H9 (cell line): ENCODE measurements around the gene KRT86. TPM values are rescaled to one million over a fixed set of nuclear protein-coding genes. Genes with fewer than 3 reads are reported as not detected.

Source experiments
- DNase-seq: peaks from one replicate; pipeline ENCODE4 v3.0.0-alpha.2; 2017
- H2AFZ ChIP-seq: one replicate; pipeline ENCODE4 v1.6.1; 2013; ENCODE audit warnings: mild to moderate bottlenecking, low read length, control low read depth, moderate library complexity
- H2AK5ac ChIP-seq: 2 replicates; pipeline ENCODE4 v1.6.1; 2013; ENCODE audit warnings: low read length, control low read depth, mixed read lengths; ENCODE audit not compliant: insufficient read length
- H2BK120ac ChIP-seq: one replicate; pipeline ENCODE4 v1.6.1; 2013; ENCODE audit warnings: low read depth, mild to moderate bottlenecking, low read length, control low read depth, inconsistent platforms; ENCODE audit not compliant: poor library complexity, severe bottlenecking
- H2BK12ac ChIP-seq: 2 replicates; pipeline ENCODE4 v1.6.1; 2013; ENCODE audit warnings: low read length, control low read depth, mixed read lengths, low read depth; ENCODE audit not compliant: insufficient read length
- H2BK15ac ChIP-seq: 2 replicates; pipeline ENCODE4 v1.6.1; 2013; ENCODE audit warnings: low read depth, low read length, control low read depth
- H2BK20ac ChIP-seq: one replicate; pipeline ENCODE4 v1.6.1; 2013; ENCODE audit warnings: low read depth, mild to moderate bottlenecking, low read length, control low read depth, inconsistent platforms; ENCODE audit not compliant: poor library complexity, severe bottlenecking
- H2BK5ac ChIP-seq: 2 replicates; pipeline ENCODE4 v1.6.1; 2013; ENCODE audit warnings: low read length, control low read depth, mixed read lengths; ENCODE audit not compliant: insufficient read length
- H3K14ac ChIP-seq: 2 replicates; pipeline ENCODE4 v1.6.1; 2013; ENCODE audit warnings: low read length, control low read depth; ENCODE audit not compliant: insufficient read depth
- H3K18ac ChIP-seq: 2 replicates; pipeline ENCODE4 v1.6.1; 2013; ENCODE audit warnings: low read depth, mild to moderate bottlenecking, mixed read lengths, low read length, control low read depth; ENCODE audit not compliant: insufficient read length
- H3K23ac ChIP-seq: 2 replicates; pipeline ENCODE4 v1.6.1; 2013; ENCODE audit warnings: low read length, control low read depth, mixed read lengths, low read depth; ENCODE audit not compliant: insufficient read length
- H3K23me2 ChIP-seq: 2 replicates; pipeline ENCODE4 v1.6.1; 2013; ENCODE audit warnings: low read depth, mild to moderate bottlenecking, mixed read lengths, low read length, control low read depth; ENCODE audit not compliant: insufficient read length, poor library complexity, severe bottlenecking
- H3K27ac ChIP-seq: 2 replicates; pipeline ENCODE4 v1.5.1; 2013; ENCODE audit warnings: low read length, control low read depth, mixed read lengths, low read depth; ENCODE audit not compliant: insufficient read length
- H3K27me3 ChIP-seq: 2 replicates; pipeline ENCODE4 v1.6.1; 2013; ENCODE audit warnings: low read length, control low read depth, inconsistent platforms; ENCODE audit not compliant: insufficient read depth
- H3K4ac ChIP-seq: 2 replicates; pipeline ENCODE4 v1.6.1; 2013; ENCODE audit warnings: low read depth, mild to moderate bottlenecking, control low read depth, inconsistent platforms, low read length, moderate library complexity
- H3K4me1 ChIP-seq: 2 replicates; pipeline ENCODE4 v1.6.1; 2013; ENCODE audit warnings: low read length, control low read depth, inconsistent platforms; ENCODE audit not compliant: insufficient read depth
- H3K4me2 ChIP-seq: 2 replicates; pipeline ENCODE4 v1.6.1; 2013; ENCODE audit warnings: low read length, control low read depth, mixed read lengths; ENCODE audit not compliant: insufficient read length, insufficient read depth
- H3K56ac ChIP-seq: 2 replicates; pipeline ENCODE4 v1.6.1; 2013; ENCODE audit warnings: low read depth, mild to moderate bottlenecking, mixed read lengths, low read length, control low read depth; ENCODE audit not compliant: insufficient read length
- H3K79me1 ChIP-seq: 2 replicates; pipeline ENCODE4 v1.6.1; 2013; ENCODE audit warnings: low read depth, mild to moderate bottlenecking, moderate library complexity, low read length, control low read depth, inconsistent platforms; ENCODE audit not compliant: insufficient read depth, poor library complexity, severe bottlenecking
- H3K79me2 ChIP-seq: 2 replicates; pipeline ENCODE4 v1.6.1; 2013; ENCODE audit warnings: low read length, control low read depth, inconsistent platforms; ENCODE audit not compliant: insufficient read depth
- H3K9ac ChIP-seq: 2 replicates; pipeline ENCODE4 v1.6.1; 2013; ENCODE audit warnings: low read length, control low read depth, mixed read lengths; ENCODE audit not compliant: insufficient read length; ENCODE audit errors: extremely low read depth
- H3K9me3 ChIP-seq: one replicate; pipeline ENCODE4 v1.6.1; 2013; ENCODE audit warnings: low read depth, low read length, inconsistent platforms; ENCODE audit not compliant: control insufficient read depth
- H3T11ph ChIP-seq: one replicate; pipeline ENCODE4 v1.6.1; 2013; ENCODE audit warnings: mild to moderate bottlenecking, low read length, control low read depth, inconsistent platforms
- H4K20me1 ChIP-seq: one replicate; pipeline ENCODE4 v1.6.1; 2013; ENCODE audit not compliant: control insufficient read depth, insufficient read length, insufficient read depth
- H4K5ac ChIP-seq: 2 replicates; pipeline ENCODE4 v1.6.1; 2013; ENCODE audit warnings: low read depth, mild to moderate bottlenecking, mixed read lengths, low read length, control low read depth; ENCODE audit not compliant: insufficient read length
- H4K8ac ChIP-seq: replicated peaks from 2 replicates; pipeline ENCODE4 v1.6.1; 2013; ENCODE audit warnings: low read length, control low read depth, mixed read lengths, low read depth; ENCODE audit not compliant: insufficient read length
- H4K91ac ChIP-seq: 2 replicates; pipeline ENCODE4 v1.6.1; 2013; ENCODE audit warnings: low read depth, mild to moderate bottlenecking, moderate library complexity, mixed read lengths, low read length, control low read depth; ENCODE audit not compliant: insufficient read length
- H3K27ac Mint-ChIP-seq, 3 experiments: 2 replicates in 2 of 3; 3 replicates in 1 of 3; pipeline ENCODE4 v1.8.0; 2020 to 2021; ENCODE audit warnings: mixed read lengths in 3 of 3, mild to moderate bottlenecking in 1 of 3, moderate library complexity in 1 of 3
- H3K27me3 Mint-ChIP-seq: 2 replicates; pipeline ENCODE4 v1.8.0; 2021; ENCODE audit warnings: low read depth, mild to moderate bottlenecking, moderate library complexity, mixed read lengths
- H3K36me3 Mint-ChIP-seq, 3 experiments: 2 replicates in 2 of 3; 3 replicates in 1 of 3; pipeline ENCODE4 v1.8.0; 2020 to 2021; ENCODE audit warnings: low read depth in 3 of 3, mixed read lengths in 3 of 3; ENCODE audit not compliant: insufficient read depth in 1 of 3
- H3K4me1 Mint-ChIP-seq, 2 experiments: 2 replicates each; pipeline ENCODE4 v1.8.0; 2020; ENCODE audit warnings: mixed read lengths in 2 of 2
- H3K4me3 Mint-ChIP-seq, 2 experiments: 2 replicates in 1 of 2; 3 replicates in 1 of 2; pipeline ENCODE4 v1.8.0; 2020 to 2021; ENCODE audit warnings: mild to moderate bottlenecking in 2 of 2, mixed read lengths in 2 of 2, moderate library complexity in 1 of 2
- H3K9me3 Mint-ChIP-seq, 2 experiments: 2 replicates in 1 of 2; 3 replicates in 1 of 2; pipeline ENCODE4 v1.8.0; 2020; ENCODE audit warnings: mild to moderate bottlenecking in 2 of 2, mixed read lengths in 2 of 2, moderate library complexity in 1 of 2
- CTCF ChIP-seq: fragments of 200-600 bp; sonication (generic); conservative IDR thresholded peaks from 3 replicates; pipeline ENCODE4 v1.8.0; 2021; ENCODE audit warnings: antibody characterized with exemption, mild to moderate bottlenecking
- WGBS: extraction: QIAGEN DNeasy Blood & Tissue Kit; methylation state at CpG from one replicate; pipeline ENCODE4 v1.1.7; 2013; ENCODE audit warnings: missing lambda C conversion rate, low lambda C conversion rate, mixed read lengths; ENCODE audit not compliant: insufficient read length; ENCODE audit errors: extremely low coverage; 5-methylcytosine and 5-hydroxymethylcytosine counted together
- total RNA-seq: library from RNA; stranded (reverse); gene quantifications from 2 replicates; pipeline ENCODE4 v1.2.1, GENCODE V29; 2021

Gene KRT86
- total RNA-seq, 1 experiment from 2014 or later, result not detected

DNA sequence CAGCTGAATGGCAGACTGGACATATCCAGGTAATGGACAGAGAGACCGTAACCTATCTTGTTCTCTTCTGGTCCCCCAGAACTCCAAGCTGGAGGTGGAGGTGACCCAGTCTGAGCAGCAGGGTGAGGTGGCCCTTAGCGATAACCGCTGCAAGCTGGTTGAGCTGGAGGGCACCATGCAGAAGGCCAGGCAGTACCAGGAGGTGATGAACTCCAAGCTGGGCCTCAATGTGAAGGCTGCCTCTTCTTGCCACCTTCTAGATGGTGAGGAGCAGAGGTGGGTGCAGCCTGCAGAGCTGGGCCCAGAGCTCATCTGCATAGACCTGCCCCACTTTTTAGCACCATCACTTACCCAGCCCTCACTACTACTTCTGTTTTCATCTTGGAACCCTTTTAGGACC lies 7.2 kb upstream of the KRT86 start:
- H3K23me2 ChIP-seq, result no peaks in the 10 kb centered on the region
- no peak overlapping the region for H3K4ac ChIP-seq
- H3T11ph ChIP-seq, result no peak overlapping the region
- H3K56ac ChIP-seq, result no peak overlapping the region
- H2BK15ac ChIP-seq, result no peak overlapping the region
- no peak overlapping the region for H3K23ac ChIP-seq
- no peak overlapping the region for H2AK5ac ChIP-seq
- no peak overlapping the region for H2AFZ ChIP-seq
- peaks cover 0 to 2% of the 10 kb centered on the region in 2 experiments for H3K4me1 Mint-ChIP-seq
- H3K4me2 ChIP-seq, result no peak overlapping the region
- peaks cover 0 to 5% (median 0%) of the 10 kb centered on the region in 3 experiments; a peak in 1 of 7 replicates for H3K36me3 Mint-ChIP-seq
- no peak overlapping the region for H3K14ac ChIP-seq
- no peak overlapping the region for H4K91ac ChIP-seq
- no peak for DNase-seq
- TF ChIP-seq CTCF, result no peak
- WGBS, result no CpG with 5 or more reads among the region's 3 CpGs
- H2BK20ac ChIP-seq, result no peak overlapping the region
- no peak overlapping the region for H4K5ac ChIP-seq
- H4K8ac ChIP-seq, result no peak overlapping the region
- no peaks in the 10 kb centered on the region for H3K79me2 ChIP-seq
- no peak overlapping the region for H3K18ac ChIP-seq
- H3K9me3 Mint-ChIP-seq, result peaks cover 4 to 7% of the 10 kb centered on the region in 2 experiments; a peak in 3 of 5 replicates
- H3K9ac ChIP-seq, result no peak overlapping the region
- no peak overlapping the region for H3K4me3 Mint-ChIP-seq
- H3K27ac Mint-ChIP-seq, result no peak overlapping the region
- no peak overlapping the region for H2BK5ac ChIP-seq
- H3K27me3 Mint-ChIP-seq, result peaks cover 33% of the 10 kb centered on the region
- H3K27me3 ChIP-seq, result no peaks in the 10 kb centered on the region; the same call in 1 of the 2 replicates
- no peak overlapping the region for H3K27ac ChIP-seq
- H2BK120ac ChIP-seq, result no peak overlapping the region
- no peak overlapping the region for H2BK12ac ChIP-seq
- no peaks in the 10 kb centered on the region for H3K9me3 ChIP-seq
- no peaks in the 10 kb centered on the region for H3K4me1 ChIP-seq
- no peaks in the 10 kb centered on the region for H4K20me1 ChIP-seq
- H3K79me1 ChIP-seq, result no peaks in the 10 kb centered on the region
